Measurements from ENCODE around the gene TMEM63A. TPM values are rescaled to one million over a fixed set of nuclear protein-coding genes. Genes with fewer than 3 reads are reported as not detected.
A peak's percentile ranks its signal among the peaks of the same experiment; 100 is the strongest.

Gene TMEM63A
- total and polyA plus RNA-seq, 10 of the 15 experiments (the other 5 are each of a cell fraction or from before 2014, with no cell fraction given) = 1.3 to 33.5 (median 15.2) TPM

GRCh38 chr1:225848030-225848955 lies 33.9 kb downstream of the TMEM63A start (continued):
- TF ChIP-seq POLR2A (IDR thresholded peaks at IDR 0.05; ENCODE audit: low read depth, low read length) (peak; percentile 8; the same call in 1 of the 2 replicates), NR2F1 (conservative IDR thresholded peaks at IDR 0.05) (no peak), ZBTB40 (IDR thresholded peaks at IDR 0.05; ENCODE audit: borderline replicate concordance) (no peak), SMAD1 (IDR thresholded peaks at IDR 0.05; ENCODE audit: low read depth, partially characterized antibody) (no peak), BHLHE40 (IDR thresholded peaks at IDR 0.05; ENCODE audit: borderline replicate concordance in 1 of 2, low read depth in 2 of 2, low read length in 1 of 2) (no peak), E2F4 (IDR thresholded peaks at IDR 0.05; ENCODE audit: low read depth, low read length) (no peak), NFYA (IDR thresholded peaks at IDR 0.05; ENCODE audit: borderline replicate concordance, low read depth, low read length) (no peak), POLR2AphosphoS5 (IDR thresholded peaks at IDR 0.05; ENCODE audit: low read length) (no peak), MTA2 (IDR thresholded peaks at IDR 0.05; ENCODE audit: low read depth) (peak; percentile 31; the same call in 1 of the 2 replicates), HSF1 (IDR thresholded peaks at IDR 0.05; ENCODE audit: low read depth, low read length) (no peak), HDAC2 (IDR thresholded peaks at IDR 0.05) (no peak), SP1 (IDR thresholded peaks at IDR 0.05; ENCODE audit: low read depth, low read length) (no peak), SRF (IDR thresholded peaks at IDR 0.05; ENCODE audit: low read depth in 2 of 2, low read length in 2 of 2) (0 out of 4 replicates have a peak, but pooled peaks of 1 of the 2 experiments have one; percentile 31), SKIL (IDR thresholded peaks at IDR 0.05; ENCODE audit: low read depth, poor library complexity, severe bottlenecking) (no peak), PML (IDR thresholded peaks at IDR 0.05; ENCODE audit: low read length) (no peak), RELB (IDR thresholded peaks at IDR 0.05; ENCODE audit: low read depth) (peak; percentile 39; the same call in 1 of the 2 replicates), STAT1 (conservative IDR thresholded peaks at IDR 0.05) (no peak)
